GM18499 (cell line): ENCODE measurements around the gene AGXT2.
"Not testable (repeated sequence)": the region's sequence is repeated elsewhere in the genome, so short reads cannot be mapped to it uniquely, and the experiment has no call there.

Experiments
- ATAC-seq: cut with Tn5 transposase; IDR thresholded peaks from one replicate; pipeline ENCODE4 v1.9.1; 2021; ENCODE audit warnings: moderate number of reproducible peaks; ENCODE audit not compliant: insufficient read depth, unreplicated experiment

Gene AGXT2

GRCh38 chr5:35056686-35057085 lies 8.9 kb upstream of the AGXT2 start:
- no peak for ATAC-seq

- ATAC-seq: no peak
These were observed 5.1 kb upstream of the AGXT2 start for GRCh38 chr5:35052838-35053237.

- ATAC-seq: no peak
These were observed 2.9 kb upstream of the AGXT2 start for GRCh38 chr5:35050541-35051126.

- ATAC-seq: no peak
These were observed 1.2 kb upstream of the AGXT2 start for GRCh38 chr5:35048910-35049309.

GRCh38 chr5:35046774-35047173 lies 975 bp downstream of the AGXT2 start:
- no peak for ATAC-seq

GRCh38 chr5:35045280-35045679 lies 2.5 kb downstream of the AGXT2 start:
- ATAC-seq: no peak

- ATAC-seq: no peak
These were observed 3.1 kb downstream of the AGXT2 start for GRCh38 chr5:35044649-35045048.

- ATAC-seq: no peak
These were observed 5.0 kb downstream of the AGXT2 start for GRCh38 chr5:35042781-35043180.

- no peak for ATAC-seq
These were observed 6.5 kb downstream of the AGXT2 start for GRCh38 chr5:35041261-35041660.

- no peak for ATAC-seq
These were observed 8.9 kb downstream of the AGXT2 start for GRCh38 chr5:35038891-35039290.

- no peak for ATAC-seq
These were observed 11.2 kb downstream of the AGXT2 start for GRCh38 chr5:35036536-35036935.

- ATAC-seq: not testable (repeated sequence)
These were observed 11.8 kb downstream of the AGXT2 start for GRCh38 chr5:35035929-35036328.

- ATAC-seq: no peak
These were observed 12.5 kb downstream of the AGXT2 start for GRCh38 chr5:35035271-35035670.

- ATAC-seq: no peak
These were observed 15.4 kb downstream of the AGXT2 start for GRCh38 chr5:35032356-35032755.

- ATAC-seq: no peak
These were observed 16.5 kb downstream of the AGXT2 start for GRCh38 chr5:35031276-35031675.

- no peak for ATAC-seq
These were observed 17.2 kb downstream of the AGXT2 start for GRCh38 chr5:35030426-35031100.

GRCh38 chr5:35029333-35029732 lies 18.4 kb downstream of the AGXT2 start:
- no peak for ATAC-seq

GRCh38 chr5:35026941-35027340 lies 20.8 kb downstream of the AGXT2 start:
- no peak for ATAC-seq

- no peak for ATAC-seq
These were observed 21.4 kb downstream of the AGXT2 start for GRCh38 chr5:35026280-35026840.

- ATAC-seq: no peak
These were observed 22.7 kb downstream of the AGXT2 start for GRCh38 chr5:35024911-35025510.

- ATAC-seq: no peak
These were observed 24.2 kb downstream of the AGXT2 start for GRCh38 chr5:35023391-35024178.
